CD4-positive, alpha-beta T cell treated with Interleukin-2 at 100 ng/mL for 4 hours (primary cell): Measurements from ENCODE around the gene SMIM1.

ENCODE experiments used
- DNase-seq: peaks from one replicate; pipeline ENCODE4 v3.0.0-alpha.2; 2020; ENCODE audit warnings: low spot score

SMIM1 gene

DNA sequence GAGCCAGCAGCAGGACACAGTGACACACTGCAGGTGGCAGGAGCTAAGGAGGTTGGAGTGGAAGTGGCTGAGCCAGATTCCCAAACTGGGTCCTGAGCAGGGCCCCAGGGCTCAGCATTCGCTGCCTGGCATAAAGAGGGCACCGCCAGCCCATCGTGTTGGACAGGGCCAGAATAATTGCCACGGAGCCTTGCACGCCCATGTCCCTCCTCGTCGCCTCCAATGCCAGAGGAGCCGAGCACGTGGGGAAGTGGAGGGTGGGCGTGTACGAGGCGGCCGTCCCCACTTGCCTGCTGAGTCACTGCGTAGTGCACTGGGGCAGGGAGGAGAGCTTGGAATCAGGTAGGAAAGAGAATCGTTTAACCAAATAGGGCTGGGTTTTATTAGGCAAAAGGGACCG is 49.9 kb downstream of the SMIM1 start:
- DNase-seq: no peak

- DNase-seq: no peak
Observed at GRCh38 chr1:3824650-3825049, 52.1 kb downstream of the SMIM1 start.

DNA sequence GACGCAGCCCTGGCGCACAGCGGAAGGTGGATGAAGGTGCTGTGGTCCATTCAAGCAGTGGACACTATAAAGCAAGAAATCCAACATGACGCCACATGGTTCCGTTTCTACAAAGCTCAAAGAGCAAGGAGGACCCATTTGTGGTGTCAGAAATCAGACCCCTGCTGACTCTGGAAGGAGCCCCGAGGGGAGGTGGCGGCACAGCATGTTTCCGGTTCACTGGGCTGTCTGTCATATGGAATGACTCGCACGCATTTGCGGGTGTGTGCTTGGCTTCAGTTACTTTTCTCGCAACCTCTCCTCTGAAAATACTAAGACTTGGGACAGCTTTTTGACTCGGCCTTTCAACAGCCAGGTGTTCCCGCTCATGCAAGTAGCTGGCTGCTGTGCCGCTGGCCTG is 52.8 kb downstream of the SMIM1 start:
- DNase-seq: no peak
